GM19468 (cell line): ENCODE measurements around the gene AKAP8L.
"Not testable (repeated sequence)": the region's sequence is repeated elsewhere in the genome, so short reads cannot be mapped to it uniquely, and the experiment has no call there.

Source experiments
- ATAC-seq: cut with Tn5 transposase; IDR thresholded peaks from one replicate; pipeline ENCODE4 v1.9.1; 2021; ENCODE audit warnings: mild to moderate bottlenecking, moderate library complexity, moderate number of reproducible peaks; ENCODE audit not compliant: unreplicated experiment; ENCODE audit errors: extremely low read depth

The AKAP8L gene

DNA sequence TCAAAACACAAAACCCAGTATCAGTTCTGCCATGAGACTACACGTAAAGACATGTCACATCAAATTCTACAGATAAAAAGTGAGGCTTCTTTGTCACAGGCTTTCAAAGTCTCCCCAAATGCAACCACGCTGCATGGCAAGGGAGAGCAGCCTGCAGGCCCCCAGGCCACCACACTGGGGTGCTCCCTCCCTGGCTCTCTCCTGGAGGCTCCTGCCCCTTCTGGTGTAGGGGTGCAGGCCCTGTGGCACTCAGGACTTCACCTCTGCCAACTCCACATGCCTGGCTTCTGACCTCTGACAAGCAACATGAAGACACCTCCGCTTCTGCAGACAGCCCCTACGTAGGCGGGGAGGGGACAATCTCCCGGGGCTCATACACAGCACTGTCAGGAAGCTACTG lies 53.5 kb downstream of the AKAP8L start:
- ATAC-seq = no peak

DNA sequence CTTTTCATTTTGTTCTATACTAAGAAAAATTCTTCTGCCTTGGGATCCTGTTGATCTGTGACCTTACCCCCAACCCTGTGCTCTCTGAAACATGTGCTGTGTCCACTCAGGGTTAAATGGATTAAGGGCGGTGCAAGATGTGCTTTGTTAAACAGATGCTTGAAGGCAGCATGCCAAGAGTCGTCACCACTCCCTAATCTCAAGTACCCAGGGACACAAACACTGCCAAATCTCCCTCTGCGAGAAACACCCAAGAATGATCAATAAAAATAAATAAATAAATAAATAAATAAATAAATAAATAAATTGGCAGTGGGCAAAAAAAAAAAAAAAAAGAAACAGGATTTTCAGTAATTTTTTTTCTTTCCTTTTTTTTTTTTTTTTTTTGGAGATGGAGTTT lies 55.0 kb downstream of the AKAP8L start:
- not testable (repeated sequence) for ATAC-seq

DNA sequence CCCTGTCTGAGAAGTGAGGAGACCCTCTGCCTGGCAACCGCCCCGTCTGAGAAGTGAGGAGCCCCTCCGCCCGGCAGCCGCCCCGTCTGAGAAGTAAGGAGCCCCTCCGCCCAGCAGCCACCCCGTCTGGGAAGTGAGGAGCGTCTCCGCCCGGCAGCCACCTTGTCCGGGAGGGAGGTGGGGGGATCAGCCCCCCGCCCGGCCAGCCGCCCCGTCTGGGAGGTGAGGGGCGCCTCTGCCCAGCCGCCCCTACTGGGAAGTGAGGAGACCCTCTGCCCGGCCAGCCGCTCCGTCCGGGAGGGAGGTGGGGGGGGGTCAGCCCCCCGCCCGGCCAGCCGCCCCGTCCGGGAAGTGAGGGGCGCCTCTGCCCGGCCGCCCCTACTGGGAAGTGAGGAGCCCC lies 55.7 kb downstream of the AKAP8L start:
- ATAC-seq = not testable (repeated sequence)

DNA sequence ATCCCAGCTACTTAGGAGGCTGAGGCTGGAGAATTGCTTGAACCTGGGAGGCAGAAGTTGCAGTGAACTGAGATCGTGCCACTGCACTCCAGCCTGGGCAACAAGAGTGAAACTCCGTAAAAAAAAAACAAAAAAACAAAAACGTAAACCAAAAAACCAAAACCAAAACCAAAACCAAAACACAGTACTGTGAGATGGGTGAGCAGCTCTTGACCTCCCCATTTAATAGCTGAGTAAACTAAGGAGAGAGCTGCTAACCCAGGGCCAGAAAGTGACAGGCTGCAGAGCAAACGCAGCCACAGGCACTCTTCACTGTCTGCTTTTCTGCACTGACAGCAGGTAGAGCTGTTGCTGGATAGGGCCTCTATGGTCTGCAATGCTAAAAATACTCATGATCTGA lies 58.8 kb downstream of the AKAP8L start:
- not testable (repeated sequence) for ATAC-seq

DNA sequence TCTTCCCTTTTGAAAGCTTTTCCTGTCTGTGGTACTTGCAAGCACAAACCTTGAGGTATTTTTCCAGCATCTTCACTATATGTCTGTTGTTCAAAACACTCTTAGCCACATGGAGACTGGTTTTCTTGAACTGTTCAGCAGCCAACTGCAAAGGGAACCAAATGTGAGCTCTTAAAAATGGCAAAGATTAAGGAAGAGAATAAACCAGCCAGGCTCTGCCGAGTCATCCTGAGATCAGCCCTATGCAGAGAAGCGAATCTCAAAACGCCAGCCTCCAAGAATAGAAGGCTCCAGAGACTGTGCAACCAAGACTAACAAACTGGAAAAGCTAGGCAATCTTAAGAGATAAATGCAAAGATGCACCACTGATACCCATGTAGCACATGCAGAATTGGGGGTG lies 59.9 kb downstream of the AKAP8L start:
- no peak for ATAC-seq

DNA sequence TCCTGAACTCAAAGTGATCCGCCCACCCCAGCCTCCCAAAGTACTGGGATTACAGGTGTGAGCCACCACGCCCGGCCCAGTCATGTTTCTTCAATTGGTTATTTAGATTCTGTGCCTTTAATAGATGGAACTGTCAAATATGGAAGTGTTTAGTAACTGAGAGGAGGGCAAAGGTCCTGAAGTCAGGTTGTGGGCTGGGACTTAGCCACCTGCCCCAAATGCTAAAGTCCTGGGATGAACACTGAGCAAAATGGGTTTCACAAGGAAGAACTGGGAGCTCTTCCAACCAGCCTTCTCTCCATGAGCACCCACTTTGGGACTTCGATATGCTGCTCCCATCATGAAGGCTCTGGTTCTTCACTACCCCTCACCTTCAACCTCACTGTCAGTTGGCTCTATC lies 60.9 kb downstream of the AKAP8L start:
- no peak for ATAC-seq

DNA sequence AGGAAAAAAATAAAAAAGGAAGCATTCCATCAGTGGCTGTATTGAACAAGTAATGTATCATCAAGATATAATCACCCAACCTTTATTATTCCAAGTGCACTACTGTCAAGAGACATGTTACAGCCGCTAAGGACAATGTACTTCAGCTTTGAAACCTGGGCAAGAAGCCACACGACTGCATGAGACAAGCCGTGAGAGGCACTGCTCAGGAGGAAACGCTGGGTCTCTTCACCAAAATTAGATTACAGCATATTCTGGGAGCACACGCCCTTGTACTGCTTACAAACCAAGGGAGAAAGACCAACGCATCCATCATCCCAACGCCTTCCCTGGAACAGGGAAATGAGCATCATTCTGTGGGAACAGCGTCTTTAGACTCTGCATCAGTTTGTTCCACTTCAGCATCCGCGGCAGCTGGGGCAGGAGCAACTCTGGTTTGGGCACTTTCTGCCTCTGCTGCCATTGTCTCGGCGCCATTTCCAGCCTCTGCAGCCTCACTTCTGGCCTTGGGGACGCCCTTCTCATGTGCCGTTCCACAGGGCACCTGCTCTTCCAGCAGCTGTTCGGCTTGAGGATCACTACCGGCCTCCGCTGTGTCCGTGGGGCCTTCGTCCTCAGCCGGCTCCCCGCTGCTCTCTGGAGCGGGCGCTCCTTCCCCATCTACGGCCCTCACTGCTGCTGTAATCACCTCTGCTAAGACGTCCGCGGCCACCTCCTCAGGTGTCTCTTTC lies 64.1 kb downstream of the AKAP8L start:
- no peak for ATAC-seq

DNA sequence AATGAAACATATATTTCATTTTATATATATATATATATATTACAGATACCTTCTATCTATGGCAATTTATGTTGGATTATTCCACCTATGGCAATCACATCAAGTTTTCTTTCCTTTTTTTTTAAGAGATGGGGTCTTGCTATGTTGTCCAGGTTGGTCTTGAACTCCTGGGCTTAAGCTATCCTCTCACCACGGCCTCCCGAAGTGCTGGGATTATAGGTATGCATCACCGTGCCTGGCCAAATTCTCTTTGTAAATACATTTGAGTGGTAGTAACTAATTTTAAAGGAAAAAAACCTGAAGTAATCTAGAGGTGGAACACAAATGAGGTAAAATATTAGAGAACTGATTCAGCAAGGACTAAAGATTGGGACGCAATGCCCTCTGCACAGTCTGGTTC lies 64.9 kb downstream of the AKAP8L start:
- no peak for ATAC-seq

DNA sequence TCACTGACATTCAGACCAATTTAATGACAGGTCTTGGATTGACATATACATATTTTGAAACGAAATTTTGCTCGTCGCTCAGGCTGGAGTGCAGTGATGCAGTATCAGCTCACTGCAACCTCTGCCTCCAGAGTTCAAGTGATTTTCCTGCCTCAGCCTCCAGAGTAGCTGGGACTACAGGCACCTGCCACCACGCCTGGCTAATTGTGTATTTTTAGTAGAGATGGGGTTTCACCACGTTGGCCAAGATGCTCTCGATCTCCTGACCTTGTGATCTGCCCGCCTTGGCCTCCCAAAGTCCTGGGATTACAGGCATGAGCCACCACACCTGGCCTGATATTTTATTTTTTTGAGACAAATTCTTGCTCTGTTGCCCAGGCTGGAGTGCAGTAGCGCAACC lies 66.3 kb downstream of the AKAP8L start:
- not testable (repeated sequence) for ATAC-seq

DNA sequence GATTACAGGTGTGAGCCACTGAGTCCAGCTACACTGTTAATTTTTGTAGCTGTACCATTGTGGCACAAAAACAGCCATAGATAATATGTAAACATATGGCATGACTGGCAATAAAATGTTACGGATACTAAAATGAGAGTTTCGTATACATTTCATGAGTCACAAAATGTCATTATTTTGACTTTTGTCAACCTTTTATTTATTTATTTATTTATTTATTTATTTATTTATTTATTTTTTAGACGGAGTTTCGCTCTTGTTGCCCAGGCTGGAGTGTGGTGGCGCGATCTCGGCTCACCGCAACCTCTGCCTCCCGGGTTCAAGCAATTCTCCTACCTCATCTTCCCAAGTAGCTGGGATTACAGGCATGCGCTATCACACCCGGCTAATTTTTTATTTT lies 77.5 kb downstream of the AKAP8L start:
- ATAC-seq = not testable (repeated sequence)

DNA sequence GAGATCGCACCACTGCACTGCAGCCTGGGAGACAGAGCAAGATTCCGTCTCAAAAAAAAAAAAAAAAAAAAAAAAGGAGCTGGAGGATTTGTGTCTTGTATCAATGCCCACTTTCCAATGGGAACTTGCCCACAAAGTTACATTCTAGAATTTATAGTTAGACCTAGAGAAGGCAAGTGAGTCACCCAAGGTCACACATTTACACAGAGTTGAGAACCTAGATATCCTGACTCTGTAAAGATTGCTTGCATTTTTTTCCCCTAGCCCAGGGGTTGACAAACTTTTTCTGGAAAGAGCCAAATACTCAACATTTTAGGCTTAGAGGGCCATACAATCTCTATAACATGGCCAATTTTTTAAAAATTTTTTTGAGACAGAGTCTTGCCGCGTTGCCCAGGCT lies 78.7 kb downstream of the AKAP8L start:
- ATAC-seq = no peak

DNA sequence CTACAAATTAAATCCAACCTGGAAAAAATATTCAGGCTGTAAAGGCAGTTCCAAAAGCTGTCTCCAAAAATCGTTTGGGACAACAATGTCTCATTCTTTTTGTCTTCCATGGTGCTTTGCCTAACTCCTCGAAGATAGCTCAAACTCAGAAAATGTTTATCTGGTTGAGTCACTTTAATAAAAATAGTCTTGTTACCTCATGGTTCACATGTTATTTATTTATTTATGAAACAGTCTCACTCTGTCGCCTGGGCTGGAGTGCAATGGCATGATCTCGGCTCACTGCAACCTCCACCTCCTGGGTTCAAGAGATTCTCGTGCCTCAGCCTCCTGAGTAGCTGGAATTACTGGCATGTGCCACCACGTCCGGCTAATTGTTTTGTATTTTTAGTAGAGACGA lies 81.6 kb downstream of the AKAP8L start:
- ATAC-seq = no peak

DNA sequence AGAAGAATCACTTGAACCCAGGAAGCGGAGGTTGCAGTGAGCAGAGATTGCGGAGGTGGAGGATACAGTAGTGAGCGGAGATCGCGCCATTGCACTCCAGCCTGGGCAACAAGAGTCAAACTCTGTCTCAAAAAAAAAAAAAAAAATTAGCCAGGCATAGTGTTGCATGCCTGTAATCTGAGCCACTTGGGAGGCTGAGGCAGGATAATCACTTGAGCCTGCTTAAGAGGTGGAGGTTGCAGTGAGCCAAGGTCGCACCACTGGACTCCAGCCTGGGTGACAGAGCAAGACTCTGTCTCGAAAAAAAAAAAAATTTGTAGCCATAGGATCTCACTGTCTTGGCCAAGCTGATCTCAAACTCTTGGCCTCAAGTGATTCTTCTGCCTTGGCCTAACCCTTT lies 82.8 kb downstream of the AKAP8L start:
- not testable (repeated sequence) for ATAC-seq

DNA sequence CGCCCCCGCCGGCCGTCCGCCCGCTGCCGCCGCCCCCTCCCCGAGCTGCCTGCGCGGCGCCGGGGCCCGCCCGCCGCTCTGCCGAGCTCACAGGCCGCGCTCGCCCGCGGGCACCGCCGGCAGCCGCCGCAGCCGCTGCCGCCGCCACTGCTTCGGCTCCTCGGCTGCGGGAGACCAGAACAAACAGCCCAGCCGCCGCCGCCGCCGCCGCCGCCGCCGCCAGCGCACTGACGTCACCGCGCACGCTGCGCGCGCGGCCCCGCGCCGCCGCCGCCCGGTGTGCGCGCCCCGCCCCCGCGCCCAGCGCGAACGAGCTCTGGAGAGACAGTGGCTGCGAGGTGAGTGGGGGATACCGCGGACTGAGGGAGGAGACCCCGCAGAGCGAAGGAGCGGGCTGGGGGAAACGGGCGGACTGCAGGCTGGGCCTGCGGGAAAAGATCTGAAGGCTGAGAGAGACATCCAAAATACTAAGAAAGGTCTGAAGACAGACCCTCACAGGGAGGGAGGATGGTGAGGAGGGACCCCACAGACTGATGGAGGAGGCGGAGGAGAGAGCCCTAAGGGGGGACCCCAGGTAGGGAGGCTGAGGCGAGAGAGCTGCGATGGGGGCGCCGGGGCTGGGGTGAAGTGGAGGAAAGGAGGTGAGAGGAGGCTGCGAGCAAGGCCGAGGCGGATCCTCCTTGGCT lies 86.3 kb downstream of the AKAP8L start, which contains the start of gene BRD4:
TSS of gene BRD4 (minus strand) at position 229 of the 686 bp plus-strand sequence. CDS start 59,440 bp downstream, outside the sequence.
- peak; percentile 35 for ATAC-seq

DNA sequence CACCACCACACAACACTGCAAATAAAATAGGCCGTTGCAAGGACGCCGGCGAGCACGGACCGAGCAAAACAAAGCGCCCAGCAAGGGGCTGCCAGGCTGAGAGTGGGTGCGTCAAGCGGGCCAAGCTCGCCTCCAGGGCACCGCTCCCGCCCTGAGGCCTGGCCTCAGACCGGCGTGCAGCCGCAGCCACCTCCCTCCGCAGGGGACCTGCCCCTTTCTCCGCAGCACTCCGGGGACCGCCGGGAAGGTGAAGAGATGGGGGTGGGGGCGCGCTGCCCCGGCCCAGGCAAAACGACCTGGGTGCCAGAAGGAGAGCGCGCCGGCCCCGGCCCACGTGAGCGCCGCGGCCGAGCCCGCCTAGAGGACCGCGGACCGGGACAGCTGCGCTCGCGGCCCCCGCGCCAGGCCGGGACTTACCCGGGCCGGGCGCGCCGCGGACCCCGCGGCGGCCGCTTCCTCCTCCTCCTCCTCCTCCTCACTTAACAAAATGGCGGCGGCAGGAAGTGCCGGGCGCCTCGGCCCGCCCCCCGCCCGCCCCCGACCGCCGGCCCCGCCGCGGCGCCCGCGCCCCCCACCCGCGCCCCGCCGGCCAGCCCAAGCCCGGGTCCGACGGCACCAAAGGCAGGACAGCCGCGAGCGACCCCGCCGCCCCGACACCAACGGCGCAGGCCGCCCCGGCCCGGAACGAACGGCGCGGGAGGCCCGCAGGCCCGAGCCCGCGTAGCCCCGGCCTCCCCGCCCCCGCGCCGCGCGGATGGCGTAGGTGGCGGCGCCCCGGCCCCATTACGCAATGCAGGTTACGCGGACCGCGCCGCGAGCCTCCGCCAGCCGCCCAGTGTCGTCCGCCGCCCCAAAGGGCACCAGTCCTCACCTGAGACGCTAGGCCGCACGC lies 87.1 kb downstream of the AKAP8L start:
- ATAC-seq = no peak

DNA sequence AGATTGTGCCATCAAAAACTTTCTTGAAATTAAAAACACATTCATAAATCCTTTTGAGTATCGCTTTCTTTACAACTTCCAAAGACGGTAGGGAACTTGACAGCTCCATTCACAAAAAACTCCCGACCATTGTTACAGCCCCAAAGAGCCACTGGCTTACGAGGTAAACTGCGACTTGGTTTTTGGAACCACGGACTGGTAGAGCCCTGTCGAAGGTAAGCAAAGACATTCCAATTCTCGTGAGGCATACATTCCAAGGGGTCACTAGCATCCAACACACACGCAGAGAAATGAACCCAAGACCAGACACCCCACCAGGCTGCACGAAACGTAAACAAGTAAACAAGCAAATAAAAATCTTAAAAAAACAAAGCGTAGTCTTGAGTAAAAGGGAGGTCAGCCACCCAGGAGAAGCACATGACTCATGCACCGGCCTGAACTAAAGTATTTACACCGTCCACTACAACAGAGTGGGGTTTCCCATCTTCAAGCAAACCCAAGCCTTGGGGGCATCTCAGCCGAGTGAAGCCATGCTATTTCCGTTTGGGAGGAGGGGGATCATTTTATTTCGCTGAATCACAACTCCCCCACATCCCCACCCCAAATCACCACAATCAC lies 87.9 kb downstream of the AKAP8L start:
- no peak for ATAC-seq
